GM18502 (cell line): ENCODE results near the gene TPP1.
A peak's percentile ranks its signal among the peaks of the same experiment; 100 is the strongest.

Experiments used
- ATAC-seq: cut with Tn5 transposase; IDR thresholded peaks from one replicate; pipeline ENCODE4 v1.9.1; 2021; ENCODE audit warnings: mild to moderate bottlenecking; ENCODE audit not compliant: unreplicated experiment, poor library complexity

The TPP1 gene

DNA sequence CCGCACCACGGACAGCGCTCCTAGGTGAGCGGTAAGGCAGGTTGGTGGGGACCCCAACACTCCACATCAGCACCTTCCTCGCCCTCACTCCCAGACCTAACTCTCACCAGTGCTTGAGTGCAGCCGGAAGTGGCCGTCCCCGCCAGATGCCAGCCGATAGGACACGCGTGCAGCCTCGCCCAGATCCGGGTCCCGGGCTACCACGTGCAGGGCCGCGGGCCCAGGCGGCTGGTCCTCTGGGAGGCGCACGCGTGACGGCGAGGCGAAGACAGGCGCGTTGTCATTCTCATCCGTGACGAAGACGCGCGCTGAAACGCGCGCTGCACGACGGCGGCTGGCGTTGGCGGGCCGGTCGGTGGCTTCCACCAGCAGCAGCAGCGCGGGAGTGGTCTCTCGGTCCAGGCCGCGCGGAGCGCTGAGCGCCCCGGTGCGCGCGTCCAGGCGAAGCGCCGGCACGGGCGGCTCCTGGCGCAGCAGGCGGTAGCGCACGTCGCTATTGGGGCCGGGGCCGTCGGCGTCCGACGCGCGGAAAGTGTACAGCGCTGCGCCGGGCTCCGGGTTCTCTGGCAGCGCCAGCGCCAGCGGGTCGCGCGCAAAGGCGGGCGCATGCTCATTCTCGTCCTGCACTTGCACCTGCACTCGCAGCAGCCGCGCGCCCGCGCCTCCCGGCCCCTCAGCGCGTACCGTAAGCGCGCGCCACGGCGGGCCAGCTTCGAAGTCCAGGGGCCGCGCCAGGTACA lies 10.8 kb upstream of the TPP1 start:
- no peak for ATAC-seq

DNA sequence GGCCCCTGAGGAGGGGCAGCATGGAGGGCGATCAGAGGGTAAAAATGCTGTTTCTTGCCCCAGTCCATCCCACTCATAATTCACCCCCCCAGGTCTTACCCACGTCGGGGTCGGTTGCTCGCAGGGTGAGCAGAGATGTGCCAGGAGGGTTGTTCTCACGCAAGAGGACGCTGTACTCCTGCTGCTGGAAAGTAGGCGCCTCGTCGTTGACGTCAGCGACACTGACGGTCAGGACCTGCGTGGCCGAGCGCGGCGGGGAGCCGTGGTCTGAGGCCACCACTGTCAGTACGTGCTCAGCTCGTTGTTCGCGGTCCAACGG lies 10.3 kb upstream of the TPP1 start:
- ATAC-seq: no peak

DNA sequence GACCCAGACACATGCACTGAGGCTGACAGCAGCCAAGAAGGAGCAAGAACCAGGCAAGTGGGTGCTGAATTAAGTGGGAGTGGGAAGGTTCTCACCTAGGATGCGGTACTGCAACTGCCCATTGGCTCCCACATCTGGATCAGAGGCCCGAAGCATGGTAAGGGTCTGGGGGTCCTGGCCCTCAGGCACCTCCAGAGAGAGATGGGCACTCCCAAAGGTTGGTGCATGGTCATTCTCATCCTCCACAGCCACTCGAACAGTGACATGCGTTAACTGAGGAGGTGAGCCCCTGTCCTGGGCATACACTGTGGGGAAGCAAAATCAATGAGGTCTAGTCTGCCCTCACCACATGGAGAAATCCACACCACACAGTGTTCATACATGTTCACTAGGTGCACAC lies 9.3 kb upstream of the TPP1 start:
- no peak for ATAC-seq

DNA sequence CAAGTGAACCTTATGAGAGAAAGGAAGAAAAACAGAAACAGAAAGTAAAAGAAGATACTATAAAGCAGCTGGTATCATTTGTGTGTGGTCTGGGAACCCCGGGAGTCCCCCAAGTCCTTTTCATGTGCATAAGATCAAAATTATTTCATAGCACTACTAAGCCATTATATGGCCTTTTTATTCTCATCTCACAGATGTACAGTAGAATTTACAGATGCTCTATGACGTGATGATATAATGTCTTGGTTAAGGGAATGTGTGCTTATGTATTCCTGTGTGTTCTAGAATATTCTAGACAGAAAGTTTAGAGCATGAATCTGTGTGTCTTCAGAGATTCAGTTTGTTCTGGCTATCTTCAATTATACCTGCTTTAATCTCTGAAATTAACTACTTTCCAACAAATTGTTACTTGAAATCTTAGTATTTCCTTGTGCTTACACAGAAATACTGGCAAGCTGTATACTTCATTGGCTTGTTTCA lies 8.6 kb upstream of the TPP1 start:
- ATAC-seq: peak; percentile 74

DNA sequence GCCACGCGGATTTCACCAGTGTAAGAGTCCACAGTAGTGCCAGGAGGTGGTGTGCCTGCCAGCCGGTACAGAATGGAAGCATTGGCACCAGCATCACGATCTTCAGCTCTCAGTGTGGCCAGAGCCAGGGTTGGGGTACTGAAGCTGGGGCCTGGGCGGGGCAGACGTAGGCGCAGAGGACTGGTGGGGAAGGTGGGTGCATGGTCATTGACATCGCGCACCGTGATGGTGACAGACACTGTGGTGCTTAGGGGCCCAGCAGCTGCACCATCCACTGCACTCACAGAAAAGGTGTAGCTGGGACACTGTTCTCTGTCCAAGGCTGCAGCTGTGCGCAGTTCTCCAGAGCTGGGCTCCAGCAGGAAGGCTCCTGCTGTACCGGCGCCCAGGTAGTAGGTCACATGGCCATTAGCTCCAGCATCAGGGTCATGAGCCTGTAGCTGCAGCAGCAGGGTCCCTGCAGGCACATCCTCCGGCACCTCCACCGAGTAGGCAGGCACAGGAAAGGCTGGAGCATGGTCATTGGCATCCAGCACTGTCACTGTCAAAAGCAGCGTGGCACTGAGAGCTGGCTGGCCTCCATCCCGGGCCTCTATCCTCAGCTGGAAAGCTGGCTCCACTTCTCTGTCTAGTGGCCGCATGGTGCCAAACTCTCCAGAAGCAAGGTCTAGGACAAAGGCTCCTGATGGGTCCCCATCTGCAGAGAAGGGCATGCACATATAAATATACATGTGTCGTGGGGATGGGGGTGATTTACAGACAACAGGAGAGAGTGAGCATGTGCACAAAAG lies 7.9 kb upstream of the TPP1 start:
- no peak for ATAC-seq

DNA sequence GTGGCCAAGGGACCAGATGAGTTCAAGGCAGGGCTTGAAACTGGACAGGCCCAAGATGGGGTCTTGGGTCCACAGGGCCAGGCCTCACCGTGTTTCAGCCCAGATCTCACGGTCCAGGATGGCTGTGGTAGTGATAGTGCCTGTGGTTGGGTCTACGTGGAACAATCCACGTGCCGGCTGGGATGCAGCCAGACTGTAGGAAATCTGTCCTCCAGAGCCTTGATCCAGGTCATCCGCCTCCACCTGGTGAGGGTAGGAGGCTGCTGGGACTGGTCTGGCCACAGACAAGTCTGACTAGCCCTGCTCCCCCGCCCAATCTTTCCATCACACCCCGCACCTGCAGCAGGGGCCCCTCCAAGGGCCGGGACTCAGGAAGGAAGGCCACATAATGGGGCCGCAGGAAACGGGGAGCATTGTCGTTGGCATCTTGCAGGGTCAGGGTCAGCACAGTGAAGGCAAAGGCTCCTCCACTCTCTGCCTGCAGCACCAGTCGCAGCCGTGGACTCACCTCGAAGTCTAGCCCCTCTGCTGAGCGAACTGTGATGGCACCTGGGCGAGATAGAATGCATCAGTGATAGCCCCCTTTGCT lies 6.7 kb upstream of the TPP1 start:
- ATAC-seq: no peak

DNA sequence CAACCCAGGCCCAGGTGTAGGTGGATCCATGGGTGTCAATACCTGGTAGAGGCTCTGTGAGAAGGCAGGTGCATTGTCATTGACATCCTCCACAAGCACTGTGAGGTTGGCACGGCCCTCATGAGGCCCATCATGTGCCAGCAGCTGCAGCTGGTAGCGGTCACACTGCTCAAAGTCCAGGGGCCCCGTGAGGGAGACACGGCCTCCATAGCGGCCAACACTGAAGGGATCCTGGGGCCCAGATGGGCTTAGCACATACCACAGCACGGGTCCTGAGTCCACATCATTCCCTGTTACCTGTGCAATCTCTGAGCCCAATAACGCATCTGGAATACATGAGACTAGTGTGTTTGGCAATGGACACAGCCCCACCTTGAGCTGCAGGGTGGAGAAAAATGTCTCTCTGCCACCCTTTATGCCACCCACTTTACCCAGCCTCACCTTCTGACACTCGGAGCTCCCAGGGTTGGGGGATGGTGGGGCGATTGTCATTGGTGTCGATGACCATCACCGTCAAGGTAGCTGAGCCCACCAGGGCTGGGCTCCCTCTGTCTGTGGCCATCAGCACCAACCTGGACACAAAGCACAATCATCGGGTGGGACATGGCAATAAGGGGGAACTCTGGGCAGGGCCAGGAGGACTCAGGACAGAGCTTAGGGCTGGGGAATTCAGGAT lies 6.1 kb upstream of the TPP1 start:
- no peak for ATAC-seq

DNA sequence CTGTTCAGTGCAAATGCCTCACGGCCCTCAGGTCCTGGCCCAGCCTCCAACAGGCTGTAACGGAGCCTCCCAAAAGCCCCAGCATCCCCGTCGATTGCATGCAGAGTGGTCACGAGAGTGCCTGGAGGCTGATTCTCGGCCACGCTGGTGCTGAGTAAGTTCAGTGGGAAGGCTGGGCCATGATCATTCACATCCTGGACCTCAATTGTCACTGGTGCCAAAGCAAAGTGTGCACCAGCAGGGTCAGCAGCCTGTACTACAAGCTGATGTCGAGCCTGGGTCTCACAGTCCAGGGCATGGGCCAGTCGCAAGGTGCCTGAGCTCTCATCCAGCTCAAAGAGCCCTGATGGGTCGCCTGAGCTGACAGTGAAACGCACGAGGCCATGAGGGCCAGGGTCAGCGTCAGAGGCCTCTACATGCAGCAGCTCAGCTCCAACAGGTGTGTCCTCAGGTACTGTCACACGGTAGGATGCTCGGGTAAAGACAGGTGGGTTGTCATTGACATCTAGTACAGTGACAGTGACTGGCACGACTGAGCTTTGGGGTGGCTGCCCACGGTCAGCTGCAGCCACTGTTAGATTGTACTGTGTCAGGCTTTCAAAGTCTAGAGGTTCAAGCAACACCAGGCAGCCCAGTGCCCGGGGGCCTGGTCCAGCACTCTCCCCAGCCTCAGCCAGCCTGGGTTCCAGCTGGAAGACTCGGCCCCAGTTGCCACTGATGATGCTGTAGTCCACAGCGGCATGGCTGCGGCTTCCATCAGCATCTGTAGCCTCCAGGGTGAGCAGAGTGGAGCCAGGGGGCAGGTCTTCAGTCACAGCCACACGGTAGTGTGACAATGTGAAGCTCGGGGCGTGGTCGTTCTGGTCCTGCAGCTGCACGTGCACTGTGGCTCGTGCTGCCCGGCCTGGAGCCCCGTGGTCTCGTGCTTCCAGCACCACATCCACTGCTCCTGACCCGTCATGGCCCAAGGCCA lies 4.5 kb upstream of the TPP1 start:
- no peak for ATAC-seq

DNA sequence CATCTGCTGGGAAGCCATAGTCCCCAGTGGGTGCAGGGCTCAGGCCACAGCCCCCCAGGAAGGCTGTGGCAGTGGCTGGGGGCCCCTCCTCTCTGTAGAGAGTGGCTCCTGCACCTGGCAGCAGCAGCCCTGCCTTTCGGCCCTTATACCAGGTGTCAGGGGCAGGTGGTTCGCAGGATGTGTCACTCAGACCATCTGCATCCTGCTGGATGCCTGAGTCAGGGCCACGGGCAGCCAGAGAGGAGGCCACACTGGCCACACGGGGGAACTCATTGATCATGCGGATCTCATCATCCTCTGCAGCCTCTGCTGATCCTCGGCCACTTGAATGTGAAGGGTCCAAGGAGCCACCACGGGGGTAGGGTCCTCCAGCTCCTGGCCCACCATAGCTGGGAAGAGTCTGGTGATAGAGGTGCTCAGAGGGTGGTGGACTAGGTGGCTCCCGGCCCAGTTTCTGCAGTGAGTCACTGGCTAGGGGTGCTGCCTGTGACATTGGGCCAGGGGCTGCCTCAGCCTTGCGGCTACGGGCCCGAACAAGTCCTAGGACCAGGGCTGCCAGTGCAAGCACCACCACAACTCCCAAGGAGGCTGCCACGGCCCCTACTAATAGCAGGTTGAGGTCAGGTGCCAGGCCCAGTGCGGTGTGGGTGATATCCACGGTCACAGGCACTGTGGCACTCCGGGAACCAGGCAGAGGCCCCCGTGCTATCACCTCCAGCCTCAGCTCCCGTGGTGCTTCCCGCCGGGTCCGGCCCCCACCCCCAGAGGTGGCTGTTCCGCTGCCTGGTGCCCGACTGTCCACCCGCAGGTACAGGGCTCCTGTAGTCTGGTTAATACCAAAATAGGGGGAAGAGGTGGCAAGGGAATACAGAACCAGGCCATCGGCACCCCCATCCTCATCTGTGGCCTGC lies 3.3 kb upstream of the TPP1 start:
- no peak for ATAC-seq

DNA sequence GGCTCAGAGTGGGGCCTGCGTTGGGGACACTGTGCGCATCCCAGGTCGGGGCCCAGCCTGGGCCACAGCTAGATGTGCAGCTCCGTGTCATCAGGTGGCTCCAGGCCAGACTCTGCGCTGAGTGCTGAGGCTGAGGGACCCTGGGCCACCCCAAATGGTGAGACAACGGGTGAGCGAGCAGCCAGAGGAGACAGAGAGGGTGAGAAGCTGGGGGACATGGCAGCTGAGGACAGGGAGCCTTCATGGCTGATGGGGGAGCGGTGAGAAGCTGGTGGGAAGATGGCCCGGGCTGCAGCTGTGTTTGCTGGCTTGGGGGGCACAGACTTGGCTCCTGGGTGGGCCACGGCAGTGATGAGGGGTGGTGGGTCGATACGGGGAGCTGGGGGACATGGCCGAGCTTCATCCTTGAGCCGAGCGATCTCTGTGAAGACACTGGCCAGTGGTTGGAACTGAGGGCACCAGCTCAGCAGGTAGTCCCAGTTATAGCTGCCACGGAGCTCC lies 2.5 kb upstream of the TPP1 start:
- no peak for ATAC-seq

DNA sequence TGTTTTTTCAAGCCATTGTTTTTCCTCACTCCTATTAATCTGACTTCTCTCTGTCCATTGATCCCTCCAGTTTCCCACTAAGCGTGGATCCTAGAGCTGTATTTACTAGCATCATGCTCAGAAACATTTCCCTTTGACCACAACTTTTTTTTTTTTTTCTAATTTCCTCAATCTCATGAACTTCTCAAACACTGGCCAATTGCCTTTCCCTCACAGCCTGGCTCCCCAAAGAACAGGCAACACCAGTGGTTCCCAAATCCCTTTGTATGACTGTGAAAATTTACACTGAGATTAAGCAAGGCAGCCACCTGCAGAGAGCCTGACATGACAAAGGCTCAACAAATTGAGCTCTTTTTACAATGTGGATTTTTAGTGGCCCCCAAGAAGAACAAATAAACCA lies 1.4 kb upstream of the TPP1 start:
- ATAC-seq: no peak

DNA sequence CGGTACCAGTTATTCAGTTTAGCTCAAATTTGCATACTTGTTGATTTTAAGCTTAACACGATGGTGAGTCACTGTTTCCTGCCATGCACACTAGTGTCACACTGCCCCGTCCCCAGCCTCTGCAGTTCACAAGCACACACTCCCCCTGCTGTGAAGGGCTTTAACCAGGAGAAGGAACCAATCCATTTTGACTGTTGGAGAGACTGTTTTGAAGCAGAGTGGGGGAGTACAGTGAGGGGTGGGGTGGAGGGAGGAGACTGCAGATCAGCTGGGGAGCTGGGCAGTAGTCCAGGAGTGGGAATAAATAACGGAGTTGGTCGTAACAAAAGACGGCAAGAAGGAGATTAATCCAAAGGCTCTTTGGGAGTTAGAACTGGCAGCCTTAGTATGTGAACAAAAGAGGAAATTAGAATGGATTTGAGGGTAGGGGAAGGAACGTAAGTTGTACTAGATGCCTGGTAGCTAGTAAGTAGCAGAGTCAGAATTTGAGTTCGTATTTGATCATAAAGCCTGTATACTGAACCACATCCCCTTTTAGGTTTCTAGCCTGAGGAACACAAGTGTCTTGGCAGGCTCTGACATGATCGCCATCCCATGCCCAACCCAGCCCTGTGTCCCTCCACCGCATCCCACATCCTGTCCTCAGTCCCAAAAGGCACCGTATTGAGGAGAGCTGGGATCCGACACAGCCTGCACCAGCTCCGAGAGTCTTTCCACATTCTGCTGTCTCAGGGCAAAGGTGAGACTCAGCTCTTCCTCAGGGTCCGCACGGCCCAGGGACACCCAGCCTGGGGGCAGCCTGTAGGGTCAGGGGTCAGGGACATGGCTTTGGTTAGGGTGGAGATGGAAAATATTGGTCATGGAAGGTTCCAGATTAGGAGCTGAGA lies 862 bp downstream of the TPP1 start:
- ATAC-seq: peak; percentile 18

DNA sequence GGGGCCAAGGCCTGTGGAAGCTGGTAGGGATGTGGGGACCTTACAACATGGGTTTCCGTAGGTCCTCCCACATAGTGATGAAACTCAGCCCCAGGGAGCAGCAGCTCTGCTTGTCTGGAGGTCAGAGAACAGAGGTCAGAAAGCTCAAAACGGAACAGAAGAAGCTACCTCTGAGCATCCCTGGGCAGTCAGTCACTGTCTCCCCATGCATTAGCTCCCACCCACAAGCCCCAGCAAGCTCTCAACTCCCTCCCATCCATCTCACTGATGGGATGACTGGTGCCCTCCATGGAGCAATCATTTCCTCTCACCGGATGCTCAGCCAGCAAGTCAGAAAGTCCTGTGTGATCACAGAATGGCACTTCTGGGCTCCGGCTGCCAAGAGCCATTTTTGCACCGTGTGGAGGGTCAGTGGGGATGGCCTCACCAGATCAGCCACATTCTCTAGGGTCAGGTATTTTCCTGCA lies 1.9 kb downstream of the TPP1 start:
- ATAC-seq: no peak

DNA sequence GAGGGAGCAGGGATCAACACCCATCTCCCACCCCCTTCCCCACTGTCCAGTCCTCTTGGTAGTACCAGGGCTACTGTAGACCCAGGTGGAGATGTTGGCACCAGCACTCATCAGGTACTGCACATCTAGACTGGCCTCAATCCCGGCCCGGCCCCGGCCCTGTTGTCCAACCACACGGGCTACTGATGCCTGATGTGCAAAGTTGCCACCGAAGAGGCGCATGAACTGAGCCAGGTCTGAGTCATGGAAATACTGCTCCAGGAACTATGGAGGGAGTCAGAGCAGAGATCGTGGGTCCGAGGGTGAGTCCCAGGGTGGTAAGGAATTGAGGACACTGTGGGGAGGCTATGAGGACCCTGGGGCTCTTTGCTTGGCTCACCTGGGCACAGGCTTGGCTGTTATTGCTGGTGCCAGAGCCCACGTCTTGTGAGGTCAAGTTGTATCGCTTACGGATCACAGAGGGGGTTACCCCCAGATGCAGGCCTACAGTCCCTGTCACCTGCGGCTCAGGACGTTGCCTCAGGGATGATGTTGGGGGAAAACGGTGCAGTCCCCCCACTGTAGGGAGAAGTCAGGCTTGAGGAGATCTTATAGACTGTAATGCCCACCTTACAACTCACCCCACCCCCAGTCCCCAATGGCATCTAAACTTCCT lies 2.5 kb downstream of the TPP1 start:
- ATAC-seq: no peak

DNA sequence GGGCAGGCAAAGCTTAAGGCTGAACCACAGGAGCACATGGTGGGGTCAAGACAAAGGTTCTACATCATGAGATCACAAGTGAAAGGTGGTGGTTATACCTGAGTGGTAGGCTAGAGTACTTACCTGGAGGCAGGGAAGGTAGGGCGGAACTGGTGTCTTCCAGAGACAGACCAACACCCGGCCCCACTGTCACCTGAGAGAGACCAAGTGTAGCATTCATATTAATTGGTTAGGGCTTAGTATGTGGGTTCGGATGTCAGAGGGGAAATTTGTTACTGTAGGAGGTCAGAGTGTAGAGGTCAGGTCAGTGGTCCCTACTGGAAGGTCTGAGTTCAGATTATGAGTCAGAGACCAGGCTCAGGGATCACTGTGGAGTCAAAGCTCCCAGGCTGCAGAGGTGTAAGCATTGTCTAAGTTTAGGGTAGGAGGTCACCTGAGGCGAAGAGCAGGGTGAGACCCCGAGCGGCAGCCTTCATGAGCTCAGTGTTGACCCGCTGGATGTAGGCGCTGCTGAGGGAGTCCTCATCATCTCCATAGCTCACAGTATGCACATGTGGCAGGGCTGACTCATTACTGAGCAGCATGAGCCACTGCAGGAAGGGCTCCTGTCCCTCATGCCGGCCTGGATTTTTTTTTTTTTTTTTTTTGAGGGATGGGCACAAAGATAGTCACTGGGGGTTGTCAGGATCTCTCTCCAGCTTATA lies 3.2 kb downstream of the TPP1 start:
- ATAC-seq: no peak

DNA sequence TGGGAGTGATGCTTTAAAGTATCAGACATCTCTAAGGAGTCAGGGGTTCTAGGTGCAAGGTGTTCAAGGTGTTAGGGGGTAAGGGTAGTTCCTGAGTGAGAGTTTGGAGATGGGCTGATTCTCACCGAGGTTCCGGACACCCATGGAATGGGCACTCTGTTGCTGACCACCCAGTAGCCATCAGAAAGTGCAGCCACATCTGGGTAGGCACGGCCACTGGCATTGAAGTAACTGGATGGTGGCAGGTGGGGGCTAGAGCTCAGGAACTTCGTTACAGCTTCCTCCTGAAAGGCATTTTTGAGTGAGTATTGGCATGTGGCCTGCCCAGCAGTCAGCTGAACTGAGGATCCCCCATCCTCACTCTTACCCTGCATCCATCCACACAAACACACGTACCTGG lies 4.2 kb downstream of the TPP1 start:
- ATAC-seq: no peak

DNA sequence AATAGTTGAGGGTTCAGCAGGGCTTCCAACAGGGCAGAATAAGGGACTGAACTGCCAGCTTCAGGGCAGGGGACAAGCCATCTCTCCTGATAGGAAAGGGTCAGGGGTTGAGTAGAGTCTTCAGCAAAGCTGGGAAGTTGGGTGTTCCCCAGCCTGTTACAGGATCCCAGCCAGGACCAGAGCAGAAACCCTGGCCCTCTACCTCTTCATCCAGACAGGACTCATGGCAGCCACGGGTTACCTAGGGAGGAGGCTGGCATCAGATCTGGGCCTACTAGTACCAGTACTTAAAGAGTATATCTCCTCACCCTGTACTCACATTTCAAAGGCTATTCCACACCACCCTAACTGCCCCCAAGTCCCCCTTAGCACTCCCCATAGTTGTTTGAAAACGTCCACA lies 4.8 kb downstream of the TPP1 start:
- no peak for ATAC-seq
